Measurements from ENCODE around the gene ANKRD61.
"Not testable (repeated sequence)": the region's sequence is repeated elsewhere in the genome, so short reads cannot be mapped to it uniquely, and the experiment has no call there.

The ANKRD61 gene
- 0 reads per million in 3 donors for total RNA-seq

GRCh38 chr7:6030988-6031387 is at the start of gene ANKRD61:
ANKRD61 (plus strand) TSS chr7:6031376; CDS start chr7:6031376, 0 bp downstream.
- peaks cover 12% of the 10 kb centered on the region for H3K4me1 ChIP-seq (ENCODE audit: control insufficient read depth, insufficient read depth, low read length, poor library complexity, severe bottlenecking)
- peaks cover 37% of the 10 kb centered on the region for H3K36me3 ChIP-seq (ENCODE audit: control insufficient read depth, insufficient read depth, low read length)
- DNase-seq = no peak
- H3K27ac ChIP-seq (ENCODE audit: insufficient read depth, low read length, poor library complexity, severe bottlenecking) = no peak within 1 kb of the TSS
- H3K27me3 ChIP-seq (replicated peaks; ENCODE audit: control insufficient read depth, insufficient read depth, low read length, poor library complexity, severe bottlenecking) = no peaks in the 10 kb centered on the region
- no peaks in the 10 kb centered on the region for H3K9me3 ChIP-seq (ENCODE audit: control insufficient read depth, low read length)
- no peak within 1 kb of the TSS for H3K4me3 ChIP-seq (ENCODE audit: insufficient read depth, low read depth, low read length, poor library complexity, severe bottlenecking)

DNA sequence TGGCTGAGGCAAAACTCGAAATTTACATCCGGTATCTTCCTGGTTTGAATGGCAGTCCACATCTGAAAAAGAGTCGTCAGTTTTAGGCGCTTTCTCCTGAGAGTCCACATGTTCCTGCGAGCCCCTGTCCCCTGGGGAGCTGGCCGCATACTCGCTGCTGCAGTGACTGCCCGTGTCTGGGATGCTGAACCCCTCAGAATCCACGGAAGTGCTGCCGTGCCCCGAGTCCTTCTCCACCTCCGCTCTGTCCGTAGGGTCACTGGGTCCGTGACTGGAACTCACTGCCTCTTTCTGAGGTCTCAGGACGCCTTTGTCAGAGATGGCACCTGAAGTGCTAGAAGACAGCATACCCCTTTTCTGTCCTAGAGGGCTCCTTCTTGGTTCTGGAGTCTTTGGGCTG is 44.1 kb upstream of the ANKRD61 start:
- H3K36me3 ChIP-seq (ENCODE audit: control insufficient read depth, insufficient read depth, low read length) = peaks cover 24% of the 10 kb centered on the region
- not testable (repeated sequence) for H3K9me3 ChIP-seq (ENCODE audit: control insufficient read depth, low read length); H3K27ac ChIP-seq (ENCODE audit: insufficient read depth, low read length, poor library complexity, severe bottlenecking); H3K4me3 ChIP-seq (ENCODE audit: insufficient read depth, low read depth, low read length, poor library complexity, severe bottlenecking); H3K27me3 ChIP-seq (replicated peaks; ENCODE audit: control insufficient read depth, insufficient read depth, low read length, poor library complexity, severe bottlenecking); DNase-seq; H3K4me1 ChIP-seq (ENCODE audit: control insufficient read depth, insufficient read depth, low read length, poor library complexity, severe bottlenecking)

GRCh38 chr7:5997210-5997808 is 33.9 kb upstream of the ANKRD61 start:
- Histone ChIP-seq H3K36me3 (ENCODE audit: control insufficient read depth, insufficient read depth, low read length) (peaks cover 26% of the 10 kb centered on the region), H3K27ac (ENCODE audit: insufficient read depth, low read length, poor library complexity, severe bottlenecking) (no peak overlapping the region), H3K9me3 (ENCODE audit: control insufficient read depth, low read length) (no peaks in the 10 kb centered on the region), H3K27me3 (replicated peaks; ENCODE audit: control insufficient read depth, insufficient read depth, low read length, poor library complexity, severe bottlenecking) (no peaks in the 10 kb centered on the region), H3K4me1 (ENCODE audit: control insufficient read depth, insufficient read depth, low read length, poor library complexity, severe bottlenecking) (no peaks in the 10 kb centered on the region), H3K4me3 (ENCODE audit: insufficient read depth, low read depth, low read length, poor library complexity, severe bottlenecking) (no peak overlapping the region)
- DNase-seq = peak in 2 of 3 donors; percentile 13 to 26

DNA sequence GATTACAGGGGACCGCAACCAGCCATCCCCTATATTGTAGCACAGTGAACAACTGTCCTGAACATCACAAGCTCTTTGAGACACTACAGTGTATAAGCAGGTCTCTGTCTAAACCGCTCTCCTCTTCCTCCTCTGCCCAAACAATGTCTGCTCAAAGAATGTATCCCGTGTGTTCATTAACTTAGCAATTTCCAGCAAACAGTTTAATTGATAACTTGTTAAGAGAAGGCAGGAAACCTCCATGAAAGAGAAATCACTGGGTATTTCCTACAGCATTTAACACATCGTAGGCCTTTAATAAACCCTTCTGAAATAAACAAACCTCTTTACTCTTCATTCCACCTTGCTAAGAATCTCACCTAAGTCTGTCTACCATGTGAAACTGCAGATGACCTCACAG is 23.8 kb upstream of the ANKRD61 start:
- Histone ChIP-seq H3K36me3 (ENCODE audit: control insufficient read depth, insufficient read depth, low read length) (peaks cover 14% of the 10 kb centered on the region), H3K9me3 (ENCODE audit: control insufficient read depth, low read length) (no peaks in the 10 kb centered on the region), H3K4me1 (ENCODE audit: control insufficient read depth, insufficient read depth, low read length, poor library complexity, severe bottlenecking) (peaks cover 4% of the 10 kb centered on the region), H3K27ac (ENCODE audit: insufficient read depth, low read length, poor library complexity, severe bottlenecking) (no peak overlapping the region), H3K27me3 (replicated peaks; ENCODE audit: control insufficient read depth, insufficient read depth, low read length, poor library complexity, severe bottlenecking) (no peaks in the 10 kb centered on the region), H3K4me3 (ENCODE audit: insufficient read depth, low read depth, low read length, poor library complexity, severe bottlenecking) (no peak overlapping the region)
- DNase-seq = no peak

DNA sequence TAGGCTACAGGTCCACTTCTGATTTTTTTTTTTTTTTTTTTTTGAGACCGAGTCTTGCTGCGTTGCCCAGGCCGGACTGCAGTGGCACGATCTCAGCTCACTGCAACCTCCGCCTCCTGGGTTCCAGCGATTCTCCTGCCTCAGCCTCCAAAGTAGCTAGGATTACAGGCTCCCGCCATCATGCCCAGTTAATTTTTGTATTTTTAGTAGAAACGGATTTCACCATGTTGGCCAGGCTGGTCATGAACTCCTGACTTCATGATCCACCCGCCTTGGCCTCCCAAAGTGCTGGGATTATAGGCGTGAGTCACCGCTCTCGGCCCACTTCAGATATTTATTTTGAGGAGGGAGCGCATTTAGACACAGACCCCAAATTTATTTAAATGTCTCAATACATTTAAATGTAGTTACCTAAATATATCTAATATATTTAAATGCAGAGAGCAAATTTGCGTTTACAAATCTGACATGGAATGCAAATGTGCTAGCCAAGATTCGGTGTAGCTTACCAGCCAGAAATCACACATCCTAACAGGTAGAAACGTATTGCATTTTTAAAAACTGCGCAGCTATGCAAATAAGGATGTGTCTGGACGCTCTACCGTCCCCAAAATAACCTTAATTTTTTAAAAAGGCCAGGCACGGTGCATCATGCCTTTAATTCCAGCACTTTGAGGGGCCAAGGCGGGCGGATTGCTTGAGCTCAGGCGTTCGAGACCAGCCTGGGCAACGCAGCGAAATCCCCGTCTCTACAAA is 23.2 kb upstream of the ANKRD61 start:
- not testable (repeated sequence) for H3K9me3 ChIP-seq (ENCODE audit: control insufficient read depth, low read length); DNase-seq; H3K36me3 ChIP-seq (ENCODE audit: control insufficient read depth, insufficient read depth, low read length); H3K4me1 ChIP-seq (ENCODE audit: control insufficient read depth, insufficient read depth, low read length, poor library complexity, severe bottlenecking); H3K27me3 ChIP-seq (replicated peaks; ENCODE audit: control insufficient read depth, insufficient read depth, low read length, poor library complexity, severe bottlenecking)
- Histone ChIP-seq H3K27ac (ENCODE audit: insufficient read depth, low read length, poor library complexity, severe bottlenecking) (peak overlapping the region; percentile 88), H3K4me3 (ENCODE audit: insufficient read depth, low read depth, low read length, poor library complexity, severe bottlenecking) (peak overlapping the region; percentile 98)

GRCh38 chr7:6008668-6009611 is 22.2 kb upstream of the ANKRD61 start, which contains the start of the genes AIMP2 and PMS2:
AIMP2 (plus strand) TSS chr7:6009272; CDS start chr7:6009364, 92 bp downstream.
PMS2 (minus strand) TSS chr7:6009049; CDS start chr7:6009019, 30 bp downstream.
- Histone ChIP-seq H3K36me3 (ENCODE audit: control insufficient read depth, insufficient read depth, low read length) (peaks cover 6% of the 10 kb centered on the region), H3K9me3 (ENCODE audit: control insufficient read depth, low read length) (no peaks in the 10 kb centered on the region), H3K4me1 (ENCODE audit: control insufficient read depth, insufficient read depth, low read length, poor library complexity, severe bottlenecking) (peaks cover 4% of the 10 kb centered on the region), H3K4me3 (ENCODE audit: insufficient read depth, low read depth, low read length, poor library complexity, severe bottlenecking) (peak within 1 kb of the TSS; percentile 98), H3K27ac (ENCODE audit: insufficient read depth, low read length, poor library complexity, severe bottlenecking) (peak within 1 kb of the TSS; percentile 88), H3K27me3 (replicated peaks; ENCODE audit: control insufficient read depth, insufficient read depth, low read length, poor library complexity, severe bottlenecking) (no peaks in the 10 kb centered on the region)
- DNase-seq = peak; percentile 92 to 96 (median 95)

- DNase-seq; H3K27ac ChIP-seq (ENCODE audit: insufficient read depth, low read length, poor library complexity, severe bottlenecking): not testable (repeated sequence)
Observed at GRCh38 chr7:6010370-6010769, 20.8 kb upstream of the ANKRD61 start.

DNA sequence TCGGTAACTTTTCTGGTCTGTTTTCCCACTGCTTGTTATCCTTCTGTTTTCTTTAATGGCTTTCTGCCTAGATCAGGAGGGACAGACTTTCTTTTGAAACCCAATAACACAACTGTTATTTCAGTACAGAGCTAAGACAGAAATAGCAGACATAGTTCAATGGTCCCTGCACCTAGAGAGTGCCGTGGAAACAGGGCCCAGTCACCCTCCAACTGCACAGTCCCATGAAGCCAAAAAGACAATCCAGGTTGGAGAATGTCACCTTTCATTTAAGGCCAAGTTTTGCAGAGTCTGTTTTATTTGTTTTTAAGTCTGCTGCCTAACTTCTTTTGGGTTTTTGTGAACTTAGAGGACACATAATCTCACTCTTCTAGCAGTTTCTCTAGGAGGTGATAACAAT is 19.6 kb upstream of the ANKRD61 start:
- no peak for DNase-seq
- H3K27ac ChIP-seq (ENCODE audit: insufficient read depth, low read length, poor library complexity, severe bottlenecking) = no peak overlapping the region

More at GRCh38 chr7:6010370-6010769, 20.8 kb upstream of the ANKRD61 start:
- H3K9me3 ChIP-seq (ENCODE audit: control insufficient read depth, low read length); H3K27me3 ChIP-seq (replicated peaks; ENCODE audit: control insufficient read depth, insufficient read depth, low read length, poor library complexity, severe bottlenecking); H3K4me3 ChIP-seq (ENCODE audit: insufficient read depth, low read depth, low read length, poor library complexity, severe bottlenecking); H3K4me1 ChIP-seq (ENCODE audit: control insufficient read depth, insufficient read depth, low read length, poor library complexity, severe bottlenecking); H3K36me3 ChIP-seq (ENCODE audit: control insufficient read depth, insufficient read depth, low read length): not testable (repeated sequence)

DNA sequence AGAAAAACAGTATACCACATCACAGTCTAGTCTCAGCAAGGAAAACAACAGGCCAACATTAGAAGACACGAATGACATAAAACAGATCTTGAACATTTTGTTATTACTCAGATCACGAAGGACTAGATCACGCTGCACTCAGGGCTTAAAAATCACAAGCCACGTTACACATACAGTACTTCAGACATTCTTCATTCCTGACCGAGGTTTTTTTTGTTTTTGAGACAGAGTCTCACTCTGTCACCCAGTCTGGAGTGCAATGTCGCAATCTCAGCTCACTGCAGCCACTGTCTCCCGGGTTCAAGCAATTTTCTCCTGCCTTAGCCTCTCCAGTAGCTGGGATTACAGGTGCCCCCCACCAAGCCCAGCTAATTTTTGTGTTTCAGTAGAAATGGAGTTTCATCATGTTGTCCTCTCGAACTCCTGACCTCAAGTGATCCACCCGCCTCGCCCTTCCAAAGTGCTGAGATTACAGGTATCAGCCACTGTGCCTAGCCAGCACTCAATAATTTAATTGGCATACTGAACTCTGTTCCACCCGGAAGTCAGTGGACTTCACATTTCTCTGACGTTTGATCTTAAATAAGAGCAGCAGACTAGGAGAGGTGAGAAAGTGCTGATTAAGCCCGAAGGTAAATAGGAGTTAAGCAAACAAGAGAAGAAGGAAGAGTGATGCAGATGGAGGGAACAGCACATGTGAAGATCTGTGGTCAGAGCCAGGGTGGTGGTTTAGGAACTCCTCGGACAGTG is 18.6 kb upstream of the ANKRD61 start:
- Histone ChIP-seq H3K4me3 (ENCODE audit: insufficient read depth, low read depth, low read length, poor library complexity, severe bottlenecking) (no peak overlapping the region), H3K9me3 (ENCODE audit: control insufficient read depth, low read length) (no peaks in the 10 kb centered on the region), H3K4me1 (ENCODE audit: control insufficient read depth, insufficient read depth, low read length, poor library complexity, severe bottlenecking) (peaks cover 4% of the 10 kb centered on the region), H3K36me3 (ENCODE audit: control insufficient read depth, insufficient read depth, low read length) (peaks cover 3% of the 10 kb centered on the region), H3K27me3 (replicated peaks; ENCODE audit: control insufficient read depth, insufficient read depth, low read length, poor library complexity, severe bottlenecking) (no peaks in the 10 kb centered on the region), H3K27ac (ENCODE audit: insufficient read depth, low read length, poor library complexity, severe bottlenecking) (no peak overlapping the region)
- DNase-seq = no peak

More for the DNA sequence above, 19.6 kb upstream of the ANKRD61 start:
- no peaks in the 10 kb centered on the region for H3K9me3 ChIP-seq (ENCODE audit: control insufficient read depth, low read length)
- peaks cover 4% of the 10 kb centered on the region for H3K4me1 ChIP-seq (ENCODE audit: control insufficient read depth, insufficient read depth, low read length, poor library complexity, severe bottlenecking)
- no peaks in the 10 kb centered on the region for H3K36me3 ChIP-seq (ENCODE audit: control insufficient read depth, insufficient read depth, low read length)
- H3K4me3 ChIP-seq (ENCODE audit: insufficient read depth, low read depth, low read length, poor library complexity, severe bottlenecking) = no peak overlapping the region
- H3K27me3 ChIP-seq (replicated peaks; ENCODE audit: control insufficient read depth, insufficient read depth, low read length, poor library complexity, severe bottlenecking) = no peaks in the 10 kb centered on the region
